GM18526 (cell line): ENCODE measurements around the gene SND1.

Source experiments
- POLR2A ChIP-seq: IDR thresholded peaks from 3 replicates; pipeline ENCODE4 v1.6.1; 2011; ENCODE audit not compliant: insufficient read length; ENCODE audit errors: extremely low read depth

The SND1 gene

DNA sequence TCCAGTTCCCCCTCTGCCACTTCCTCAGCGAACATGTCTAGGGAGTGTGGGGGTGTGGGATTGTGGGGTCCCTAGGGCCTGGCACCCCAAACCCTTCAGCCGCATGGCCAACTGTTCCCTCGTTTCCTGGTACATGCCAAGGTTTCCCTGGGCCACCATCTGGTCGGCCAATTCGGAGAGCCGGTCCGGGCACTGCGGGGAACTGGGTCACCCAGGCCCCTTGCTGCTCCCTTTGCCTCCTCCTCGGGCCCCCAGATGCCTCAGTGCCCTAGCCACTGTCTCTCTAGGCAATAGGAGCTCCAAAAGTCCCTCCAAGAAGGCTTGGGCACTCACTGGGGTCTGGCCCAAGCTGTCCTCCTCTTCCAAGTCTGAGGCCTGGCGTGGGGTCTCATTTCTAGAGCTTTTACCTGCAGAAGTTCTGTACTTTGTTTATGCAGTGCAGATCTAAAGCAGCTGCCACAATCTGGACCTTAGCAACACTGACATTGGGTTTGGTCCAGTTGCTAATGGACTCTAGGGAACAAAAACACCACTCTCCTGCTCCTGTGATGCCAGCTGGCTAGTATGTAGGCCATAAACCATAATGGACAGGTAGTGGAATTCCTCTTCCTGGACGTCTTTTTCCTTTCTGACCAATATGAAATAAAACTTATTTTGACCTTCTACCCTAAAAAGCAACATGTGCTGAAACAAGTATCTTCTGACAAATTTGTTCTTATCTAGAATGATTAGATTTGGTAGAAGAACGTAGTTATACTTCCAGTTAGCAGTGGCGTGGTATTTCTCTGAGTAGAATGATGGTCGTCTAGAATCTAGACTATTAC lies 206.3 kb downstream of the SND1 start:
- TF ChIP-seq POLR2A: no peak

DNA sequence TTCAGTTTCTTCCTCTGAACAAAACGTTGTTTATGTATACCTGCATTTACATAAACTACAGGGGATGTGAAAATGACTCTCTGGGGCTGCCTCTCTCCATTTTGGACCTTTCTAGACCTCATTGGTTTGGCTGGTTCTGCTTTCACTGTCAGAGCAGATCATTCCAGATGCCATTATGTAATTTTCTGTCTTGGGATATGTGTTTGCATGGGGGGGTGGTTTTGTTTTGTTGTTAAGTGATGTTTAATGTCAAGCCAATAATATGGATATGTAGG lies 206.9 kb downstream of the SND1 start:
- no peak for TF ChIP-seq POLR2A

DNA sequence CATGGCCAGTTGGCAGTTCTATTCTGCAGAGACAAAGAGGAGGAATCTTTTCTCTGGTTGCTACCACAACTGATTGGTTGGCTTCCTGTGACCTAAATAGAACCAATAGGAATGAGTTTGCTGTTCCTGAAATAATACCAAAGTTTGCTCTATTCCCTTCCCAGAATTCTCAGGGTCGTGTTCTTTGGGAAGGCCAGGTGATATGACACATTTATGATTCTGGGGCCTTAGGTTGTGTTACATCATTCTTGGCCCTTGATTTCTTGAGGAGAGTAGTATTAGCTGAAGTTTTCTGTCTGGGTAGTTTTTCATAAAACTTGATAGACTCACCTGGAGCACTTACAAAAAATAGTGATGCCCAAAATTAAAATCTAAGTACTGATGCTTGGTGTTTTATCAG lies 207.3 kb downstream of the SND1 start:
- no peak for TF ChIP-seq POLR2A

DNA sequence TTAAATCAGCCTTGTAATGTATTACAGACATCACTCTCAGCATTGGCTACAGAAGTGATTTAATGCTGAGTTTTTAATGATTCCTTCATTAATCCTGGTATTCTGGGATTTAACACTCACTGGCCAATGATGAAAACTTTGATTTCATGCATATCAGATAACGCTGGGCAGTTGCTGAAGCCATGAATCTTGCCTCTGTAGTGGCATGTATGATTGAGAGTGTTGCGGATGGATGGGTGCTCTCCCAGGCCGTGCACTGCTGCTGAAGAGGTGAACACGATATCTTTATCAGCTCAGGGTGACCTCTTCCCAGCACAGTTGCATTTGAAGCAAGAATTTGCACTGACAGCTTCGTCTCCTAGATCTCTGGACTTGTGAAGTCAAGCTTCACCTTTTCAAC lies 210.5 kb downstream of the SND1 start:
- TF ChIP-seq POLR2A: no peak

DNA sequence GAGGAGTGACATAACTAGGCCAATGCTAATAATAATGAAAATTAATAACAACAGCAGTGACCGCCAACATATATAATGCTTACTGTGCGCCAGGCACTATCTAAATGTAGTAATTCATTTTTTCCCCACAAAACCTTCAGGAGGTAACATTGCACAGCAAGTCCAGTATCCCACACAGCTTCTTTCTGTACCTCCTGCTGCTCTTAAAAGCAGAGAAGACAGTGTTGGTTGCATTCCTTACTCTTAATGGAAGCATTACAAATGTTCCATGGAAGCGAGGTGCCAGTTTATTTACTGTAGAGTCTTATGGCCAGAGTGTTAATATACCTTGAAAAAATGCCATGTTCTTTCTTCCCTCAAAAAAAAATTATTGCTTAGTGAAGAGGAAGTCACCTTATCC lies 211.1 kb downstream of the SND1 start:
- TF ChIP-seq POLR2A: no peak

DNA sequence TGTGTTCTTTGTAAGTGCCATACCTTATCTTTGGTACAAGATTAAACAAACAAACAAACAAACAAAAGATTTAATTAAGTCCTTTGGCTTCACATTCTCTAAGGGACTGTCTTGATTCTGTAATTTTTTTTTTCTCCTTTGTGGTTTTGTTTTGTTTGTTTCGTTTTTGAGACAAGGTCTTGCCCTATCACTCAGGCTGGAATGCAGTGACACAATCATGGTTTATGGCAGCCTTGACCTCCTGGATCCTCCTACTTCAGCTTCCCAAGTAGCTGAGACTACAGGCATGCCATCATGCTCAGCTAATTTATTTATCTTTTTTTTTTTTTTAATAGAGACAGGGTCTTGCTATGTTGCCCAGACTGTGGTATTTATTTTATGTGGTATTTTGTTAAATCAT lies 213.5 kb downstream of the SND1 start:
- TF ChIP-seq POLR2A: no peak

DNA sequence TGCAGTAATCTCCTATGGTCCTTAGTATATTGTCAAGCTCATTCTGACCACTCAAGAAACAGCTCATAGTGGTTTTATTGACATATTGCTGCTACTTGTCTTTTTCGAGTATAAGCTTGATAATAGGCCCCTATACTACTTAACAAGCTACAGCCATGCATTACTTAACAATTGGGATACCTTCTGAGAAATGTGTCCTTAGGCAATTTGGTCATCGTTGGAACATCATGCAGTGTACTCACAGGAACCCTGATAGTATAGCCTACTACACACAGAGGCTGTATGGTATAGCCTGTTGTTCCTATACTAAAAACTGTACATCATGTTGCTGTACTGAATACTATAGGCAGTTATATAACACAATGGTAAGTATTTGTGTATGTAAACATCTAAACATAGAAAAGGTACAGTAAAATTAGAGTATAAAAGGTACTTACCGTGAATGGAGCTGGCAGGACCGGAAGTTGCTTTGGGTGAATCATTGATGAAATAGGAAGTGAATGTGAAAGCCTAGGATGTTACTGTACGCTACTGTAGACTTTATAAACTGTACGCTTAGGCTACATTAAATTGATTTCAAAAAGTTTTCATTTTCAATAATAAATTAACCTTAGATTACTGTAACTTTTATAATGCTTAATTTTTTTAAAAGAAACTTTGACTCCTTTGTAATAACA lies 218.4 kb downstream of the SND1 start:
- no peak for TF ChIP-seq POLR2A

DNA sequence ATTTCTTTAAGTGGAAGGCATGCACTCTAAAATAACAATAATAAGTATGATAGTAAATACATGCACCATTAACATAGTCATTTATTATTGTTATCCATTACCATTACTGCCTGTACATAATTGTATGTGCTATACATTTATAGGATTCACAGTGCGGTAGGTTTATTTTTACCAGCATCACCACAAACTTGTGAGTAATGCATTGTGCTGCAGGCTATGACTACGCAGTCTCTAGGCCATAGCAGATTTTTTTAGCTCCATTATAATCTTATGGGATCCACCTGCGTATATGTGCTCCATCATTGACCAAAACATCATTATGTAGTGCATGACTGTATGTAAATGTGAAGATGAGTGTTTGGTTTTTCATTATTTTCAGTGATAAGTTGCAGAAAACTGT lies 219.2 kb downstream of the SND1 start:
- TF ChIP-seq POLR2A: no peak

DNA sequence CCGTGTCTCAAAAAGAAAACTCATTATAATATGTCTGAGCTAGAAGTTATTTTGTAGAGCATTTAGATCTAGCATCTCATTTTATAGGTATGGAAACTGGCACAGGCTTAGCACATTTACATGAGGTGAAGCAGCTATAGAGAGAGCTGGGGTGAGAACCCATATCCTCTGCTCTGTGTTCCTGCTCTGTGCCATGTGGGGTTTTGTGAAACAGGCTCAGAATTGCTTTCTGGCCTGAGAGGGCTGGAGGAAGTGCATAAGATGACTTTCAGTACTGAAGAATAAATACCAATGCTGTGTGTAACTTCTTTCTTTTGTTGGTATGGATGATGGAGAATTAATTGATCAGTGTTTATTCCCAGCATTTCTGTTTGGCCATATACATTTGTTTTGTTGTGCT lies 220.1 kb downstream of the SND1 start:
- TF ChIP-seq POLR2A: no peak

DNA sequence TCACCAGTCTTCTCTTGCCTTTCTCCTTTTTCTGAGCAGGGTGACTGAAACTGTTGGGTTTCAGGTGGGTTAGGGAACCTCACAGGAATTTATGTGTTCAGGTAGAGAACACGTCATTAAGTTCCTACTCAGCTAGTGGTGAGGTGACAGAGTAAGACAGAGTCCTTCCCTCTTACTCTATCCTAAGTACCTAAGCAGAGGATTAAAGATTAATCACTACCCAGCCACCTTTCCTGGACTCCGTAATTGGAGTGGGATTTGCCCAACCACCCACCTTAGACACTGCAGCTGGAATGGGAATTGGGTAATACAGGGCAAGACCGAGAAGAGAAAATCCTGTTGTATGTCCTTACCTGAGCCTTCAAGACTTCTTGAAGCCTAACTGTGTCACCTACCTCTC lies 221.2 kb downstream of the SND1 start:
- TF ChIP-seq POLR2A: no peak

DNA sequence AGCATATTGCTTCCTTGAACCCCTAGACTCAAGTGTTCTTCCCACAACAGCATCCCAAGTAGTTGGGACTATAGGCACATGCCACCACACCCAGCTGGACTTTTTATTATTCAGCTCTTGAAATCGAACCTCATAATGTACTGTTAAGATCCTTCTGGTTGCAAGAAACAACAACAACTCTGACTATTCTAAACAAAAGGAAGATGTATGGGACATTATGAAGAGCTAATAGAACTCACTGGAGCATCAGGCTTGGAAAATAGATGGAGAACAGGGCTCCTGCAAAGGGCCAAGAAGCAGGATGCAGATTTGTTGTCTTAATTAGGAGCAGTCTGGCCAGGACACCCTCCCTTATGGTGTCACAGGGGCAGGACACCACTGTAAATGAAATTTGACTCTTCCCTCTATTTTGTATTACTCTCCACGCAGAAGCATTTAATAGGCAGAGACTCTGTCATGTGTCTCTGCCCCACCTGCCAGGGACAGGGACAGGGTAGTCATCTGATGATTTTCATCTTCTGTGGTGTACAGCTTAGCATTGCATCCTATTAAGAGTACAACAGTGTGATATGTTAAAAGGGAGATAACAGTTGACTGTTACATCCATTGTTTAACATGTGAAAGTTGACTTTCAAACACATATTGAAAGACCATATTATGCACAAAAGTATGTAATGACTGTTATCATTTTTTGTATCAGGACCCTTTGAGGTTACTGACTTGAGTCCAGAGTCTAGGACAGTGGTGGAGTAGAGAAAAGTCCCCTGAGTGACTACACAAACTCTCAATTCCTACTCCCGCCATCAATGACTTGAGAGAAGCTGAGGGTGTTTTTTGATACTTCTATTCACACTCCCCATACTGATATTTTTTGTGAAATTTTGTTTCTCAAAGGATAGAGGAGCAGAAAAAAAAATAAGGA lies 222.0 kb downstream of the SND1 start:
- TF ChIP-seq POLR2A: no peak

DNA sequence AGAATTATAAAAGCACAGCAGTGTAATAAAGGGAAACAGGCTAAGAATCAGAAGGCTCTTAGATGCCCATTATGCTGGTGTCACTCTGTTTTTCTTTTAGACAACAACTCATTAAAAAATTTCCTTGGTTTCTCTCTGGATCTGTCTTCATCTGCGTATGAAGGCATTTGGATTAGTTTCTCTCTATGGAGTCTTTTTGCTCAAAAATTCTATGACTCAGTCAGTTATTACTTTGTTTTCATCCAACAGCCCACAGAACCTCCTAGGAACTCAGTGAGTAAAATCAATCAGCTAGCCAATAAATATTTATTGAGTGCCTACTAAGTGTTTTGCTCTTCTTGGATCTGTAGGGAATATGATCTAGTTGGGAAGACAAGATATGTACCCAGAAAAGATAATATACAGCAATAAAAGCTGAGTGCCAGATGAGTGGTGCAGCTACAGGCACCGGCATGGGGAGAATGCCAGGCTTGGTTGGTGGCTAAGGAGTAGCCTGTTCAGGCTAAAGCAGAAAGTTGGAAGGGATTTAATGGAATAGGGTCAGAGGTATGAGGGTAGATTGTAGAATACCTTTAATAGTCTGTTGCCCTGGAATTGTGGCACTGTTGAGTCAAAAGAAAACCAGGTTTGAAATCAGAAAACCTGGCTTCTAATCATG lies 223.1 kb downstream of the SND1 start:
- no peak for TF ChIP-seq POLR2A

DNA sequence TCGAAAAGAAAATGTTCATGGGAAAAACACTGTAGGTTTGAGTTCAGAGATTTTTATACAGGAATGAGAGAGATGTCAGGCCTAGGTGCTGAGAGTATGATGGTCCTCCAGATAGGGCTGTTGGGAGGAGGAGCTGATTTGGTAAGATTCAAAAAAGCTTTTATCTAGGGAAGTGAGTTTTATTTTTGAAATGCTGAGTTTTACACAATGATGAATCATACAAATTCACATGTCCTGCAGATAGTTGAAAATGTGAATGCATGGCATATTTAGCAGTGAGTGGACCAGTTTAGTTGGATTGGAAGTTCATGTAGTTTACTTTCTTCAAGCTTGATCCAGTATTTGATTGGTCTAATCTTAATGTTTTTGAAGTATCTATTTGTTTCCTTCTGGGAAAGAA lies 224.4 kb downstream of the SND1 start:
- TF ChIP-seq POLR2A: no peak

DNA sequence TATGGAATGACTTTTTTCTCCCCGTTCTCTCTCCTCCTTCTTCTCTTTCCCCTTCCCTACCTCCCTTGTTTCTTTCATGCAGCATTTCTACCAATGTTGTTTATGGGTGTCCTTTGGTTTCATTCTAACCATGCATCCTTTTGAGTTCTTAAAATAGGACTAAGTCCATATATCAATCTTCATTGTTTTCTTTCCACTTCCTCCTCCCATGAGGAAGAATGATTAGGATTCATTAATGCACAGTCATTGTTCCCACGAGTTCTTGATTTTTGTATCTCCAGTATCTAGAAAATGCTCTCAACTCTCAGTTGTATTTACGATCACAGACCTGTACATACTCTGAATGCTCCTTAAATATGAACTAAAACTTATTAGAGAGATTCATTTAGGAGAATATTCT lies 226.0 kb downstream of the SND1 start:
- TF ChIP-seq POLR2A: no peak

DNA sequence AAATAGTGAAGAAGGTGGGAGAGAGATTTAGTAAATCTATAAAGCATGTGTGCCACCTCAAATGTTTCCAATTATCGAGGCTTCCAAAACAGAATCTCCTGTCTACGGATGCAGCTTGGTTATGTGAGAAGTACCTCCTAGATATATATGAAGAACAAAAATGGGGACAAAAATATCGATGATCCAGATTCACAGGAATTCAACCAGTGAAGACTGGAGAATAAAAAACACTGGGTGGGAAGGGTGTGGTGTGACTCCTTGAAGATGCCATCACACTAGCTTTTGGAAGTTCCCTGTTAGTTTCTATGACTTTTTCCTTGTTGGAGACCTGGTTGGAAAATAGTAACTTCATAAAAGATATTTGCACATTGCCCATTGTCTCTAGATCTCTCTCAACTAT lies 226.8 kb downstream of the SND1 start:
- TF ChIP-seq POLR2A: no peak

DNA sequence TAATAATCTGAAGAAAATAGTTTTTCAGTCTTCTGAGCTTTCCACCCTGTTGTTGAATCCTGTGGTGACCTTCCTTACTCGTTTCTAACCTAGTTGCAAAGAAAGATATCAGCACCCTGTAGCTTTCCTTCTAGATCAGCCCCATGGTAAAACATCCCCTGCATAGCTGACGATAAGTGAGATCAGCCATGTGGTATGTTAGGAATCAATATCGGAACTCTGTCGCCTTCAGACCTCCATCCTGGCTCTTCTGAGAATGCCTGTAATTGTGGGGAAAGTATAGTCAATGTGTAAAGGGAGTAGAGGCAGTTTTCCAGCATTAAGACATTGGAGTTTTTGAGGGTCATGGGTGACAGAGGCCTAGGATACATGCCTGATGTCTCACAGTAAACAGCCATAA lies 227.4 kb downstream of the SND1 start:
- no peak for TF ChIP-seq POLR2A

DNA sequence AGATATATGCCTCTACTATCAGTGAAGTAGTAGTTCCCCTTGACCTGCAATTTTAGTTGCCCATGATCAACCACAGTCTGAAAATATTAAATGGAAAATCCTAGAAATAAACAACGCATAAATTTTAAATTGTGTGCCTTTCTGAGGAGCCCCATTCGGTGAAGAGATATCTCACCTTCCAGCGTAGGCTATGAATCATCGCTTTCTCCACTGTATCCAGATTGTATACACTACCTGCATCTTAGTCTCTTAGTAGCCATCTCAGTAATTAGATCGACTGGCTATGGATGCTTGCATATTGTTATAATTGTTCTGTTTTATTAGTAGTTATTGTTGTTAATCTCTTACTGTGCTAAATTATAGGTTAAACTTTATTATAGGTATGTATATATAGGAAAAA lies 227.9 kb downstream of the SND1 start:
- TF ChIP-seq POLR2A: no peak
